GM12801 (cell line): ENCODE data around the gene HDAC4.

Source experiments
- CTCF ChIP-seq: IDR thresholded peaks from one replicate; pipeline ENCODE4 v1.5.1; 2011; ENCODE audit warnings: control low read depth; ENCODE audit not compliant: insufficient read length; ENCODE audit errors: extremely low read depth

Gene HDAC4

GRCh38 chr2:239041062-239041461 lies 359.8 kb downstream of the HDAC4 start:
- no peak for TF ChIP-seq CTCF

GRCh38 chr2:239040152-239040761 lies 360.6 kb downstream of the HDAC4 start:
- no peak for TF ChIP-seq CTCF

- no peak for TF ChIP-seq CTCF
Measured at GRCh38 chr2:239039479-239039861, 361.4 kb downstream of the HDAC4 start.

- TF ChIP-seq CTCF, result no peak
Measured at GRCh38 chr2:239038773-239039478, 361.9 kb downstream of the HDAC4 start.

- TF ChIP-seq CTCF, result no peak
Measured at GRCh38 chr2:239037559-239037910, 363.3 kb downstream of the HDAC4 start.

- no peak for TF ChIP-seq CTCF
Measured at GRCh38 chr2:239036819-239037558, 363.8 kb downstream of the HDAC4 start.

GRCh38 chr2:239035997-239036731 lies 364.7 kb downstream of the HDAC4 start:
- no peak for TF ChIP-seq CTCF
